Testis (tissue), 3 donors: ENCODE measurements around the gene C2CD5. TPM values are rescaled to one million over a fixed set of nuclear protein-coding genes. Genes with fewer than 3 reads are reported as not detected.
A peak's percentile ranks its signal among the peaks of the same experiment; 100 is the strongest.

Experiments
- DNase-seq: peaks from one replicate; pipeline ENCODE4 v3.0.0-alpha.2; 2019
- H3K27ac ChIP-seq, 2 donors: fragments of 200-600 bp; sonication (generic); one replicate each; pipeline ENCODE4 v1.5.1; 2019
- H3K27me3 ChIP-seq: fragments of 200-600 bp; sonication (generic); one replicate; pipeline ENCODE4 v1.5.1; 2019
- H3K36me3 ChIP-seq: fragments of 200-600 bp; sonication (generic); one replicate; pipeline ENCODE4 v1.5.1; 2017; ENCODE audit warnings: low read depth; ENCODE audit errors: missing control alignments
- H3K4me1 ChIP-seq: fragments of 200-600 bp; sonication (generic); one replicate; pipeline ENCODE4 v1.5.1; 2019
- H3K4me3 ChIP-seq, 2 donors: fragments of 200-600 bp; sonication (generic); one replicate each; pipeline ENCODE4 v1.5.1; 2017 to 2019
- H3K9me3 ChIP-seq: fragments of 200-600 bp; sonication (generic); one replicate; pipeline ENCODE4 v1.5.1; 2017
- CTCF ChIP-seq, 3 experiments: fragments of 450-650 bp in 2 of 3; fragments of 200-600 bp in 1 of 3; sonication (generic) in 1 of 3; IDR thresholded peaks; one replicate each; pipeline ENCODE4 v1.5.1; 2016 to 2019; ENCODE audit warnings: antibody characterized with exemption in 3 of 3, mild to moderate bottlenecking in 2 of 3, moderate library complexity in 1 of 3
- POLR2A ChIP-seq: fragments of 450-650 bp; IDR thresholded peaks from one replicate; pipeline ENCODE4 v1.6.1; 2017; ENCODE audit warnings: antibody characterized with exemption, mild to moderate bottlenecking, moderate library complexity
- WGBS, 2 donors: methylation state at CpG; one replicate each; pipeline ENCODE4 v1.1.5; 2018; 5-methylcytosine and 5-hydroxymethylcytosine counted together
- intact Hi-C: fragments of 100-400 bp; cut with DNase I; formaldehyde crosslinking; loops from one replicate; pipeline ENCODE4 v1.15.1; 2023; ENCODE audit warnings: low total_unique reads
- polyA plus RNA-seq: library from polyadenylated mRNA; stranded (reverse); fragments of 350-450 nt; fragmentation: Illumina TruSeq; extraction: RNeasy Lipid Tissue Mini Kit (QIAGEN cat#74804); gene quantifications from one replicate; pipeline ENCODE4 v1.2.3, GENCODE V29; 2014; ENCODE audit warnings: low read depth, low replicate concordance; ENCODE audit not compliant: insufficient read depth
- total RNA-seq, 2 donors: library from RNA; depleted of rRNA; stranded (reverse); fragments of >200 nt; gene quantifications; one replicate each; pipeline ENCODE4 v1.2.3, GENCODE V29; 2016

C2CD5 gene
- total and polyA plus RNA-seq, 3 donors from 2014 or later = 34.9 to 58.3 (median 42.7) TPM

GRCh38 chr12:22461786-22462185 lies 82.6 kb downstream of the C2CD5 start:
- 83 to 89% methylated on average over 1 of the region's 1 CpG for WGBS, 2 donors

GRCh38 chr12:22459838-22460490 lies 84.4 kb downstream of the C2CD5 start:
- intact Hi-C loops = no loop called here
- H3K27me3 ChIP-seq = no peaks in the 10 kb centered on the region
- no peaks in the 10 kb centered on the region for H3K4me1 ChIP-seq
- H3K27ac ChIP-seq = no peak overlapping the region
- DNase-seq = no peak
- TF ChIP-seq CTCF (IDR thresholded peaks at IDR 0.05) (peak; percentile 15 to 54 (median 50)), POLR2A (no peak)
- no peaks in the 10 kb centered on the region for H3K36me3 ChIP-seq
- H3K9me3 ChIP-seq = no peaks in the 10 kb centered on the region
- 41 to 49% methylated on average over 3 of the region's 3 CpGs for WGBS, 2 donors
- no peak overlapping the region for H3K4me3 ChIP-seq

More at GRCh38 chr12:22461786-22462185, 82.6 kb downstream of the C2CD5 start:
- no peak overlapping the region for H3K27ac ChIP-seq
- H3K4me1 ChIP-seq = no peaks in the 10 kb centered on the region
- H3K27me3 ChIP-seq = no peaks in the 10 kb centered on the region
- H3K36me3 ChIP-seq = no peaks in the 10 kb centered on the region
- no peak overlapping the region for H3K4me3 ChIP-seq
- DNase-seq = no peak
- intact Hi-C loops = no loop called here
- H3K9me3 ChIP-seq = no peaks in the 10 kb centered on the region
- no peak for TF ChIP-seq CTCF (IDR thresholded peaks at IDR 0.05)
- TF ChIP-seq POLR2A = no peak

GRCh38 chr12:22458298-22458937 lies 85.9 kb downstream of the C2CD5 start:
- H3K4me3 ChIP-seq = no peak overlapping the region
- no peaks in the 10 kb centered on the region for H3K4me1 ChIP-seq
- intact Hi-C loops = no loop called here
- DNase-seq = no peak
- WGBS, 2 donors = 78% methylated on average over 6 of the region's 6 CpGs
- no peaks in the 10 kb centered on the region for H3K36me3 ChIP-seq
- no peaks in the 10 kb centered on the region for H3K9me3 ChIP-seq
- no peaks in the 10 kb centered on the region for H3K27me3 ChIP-seq
- no peak overlapping the region for H3K27ac ChIP-seq
- no peak for TF ChIP-seq CTCF (IDR thresholded peaks at IDR 0.05)
- no peak for TF ChIP-seq POLR2A

GRCh38 chr12:22457085-22457484 lies 87.3 kb downstream of the C2CD5 start:
- intact Hi-C loops = no loop called here
- no peaks in the 10 kb centered on the region for H3K4me1 ChIP-seq
- H3K4me3 ChIP-seq = no peak overlapping the region
- H3K9me3 ChIP-seq = no peaks in the 10 kb centered on the region
- 77 to 78% methylated on average over 4 of the region's 4 CpGs for WGBS, 2 donors
- no peak for TF ChIP-seq POLR2A
- TF ChIP-seq CTCF (IDR thresholded peaks at IDR 0.05) = no peak
- no peak overlapping the region for H3K27ac ChIP-seq
- no peaks in the 10 kb centered on the region for H3K36me3 ChIP-seq
- no peak for DNase-seq
- H3K27me3 ChIP-seq = no peaks in the 10 kb centered on the region

- no peak overlapping the region for H3K27ac ChIP-seq
- WGBS, 2 donors = 99% methylated on average over 3 of the region's 3 CpGs
- TF ChIP-seq CTCF (IDR thresholded peaks at IDR 0.05) = no peak
- no peak for TF ChIP-seq POLR2A
Measured at GRCh38 chr12:22453511-22453910, 90.8 kb downstream of the C2CD5 start.

More at GRCh38 chr12:22453511-22453910, 90.8 kb downstream of the C2CD5 start:
- Histone ChIP-seq H3K36me3 (no peaks in the 10 kb centered on the region), H3K9me3 (no peaks in the 10 kb centered on the region), H3K4me1 (no peaks in the 10 kb centered on the region), H3K27me3 (no peaks in the 10 kb centered on the region), H3K4me3 (no peak overlapping the region)
- DNase-seq = no peak
- intact Hi-C loops = no loop called here
